GM12874 (cell line): Measurements from ENCODE around the gene AMPD2.

ENCODE experiments used
- TF ChIP-seq, protein P1 (sequence below): IDR thresholded peaks from 2 replicates; pipeline ENCODE4 v1.5.1; 2011; ENCODE audit warnings: low read depth, mild to moderate bottlenecking, control low read depth, low read length, moderate library complexity; ENCODE audit not compliant: insufficient read depth

Gene AMPD2

DNA sequence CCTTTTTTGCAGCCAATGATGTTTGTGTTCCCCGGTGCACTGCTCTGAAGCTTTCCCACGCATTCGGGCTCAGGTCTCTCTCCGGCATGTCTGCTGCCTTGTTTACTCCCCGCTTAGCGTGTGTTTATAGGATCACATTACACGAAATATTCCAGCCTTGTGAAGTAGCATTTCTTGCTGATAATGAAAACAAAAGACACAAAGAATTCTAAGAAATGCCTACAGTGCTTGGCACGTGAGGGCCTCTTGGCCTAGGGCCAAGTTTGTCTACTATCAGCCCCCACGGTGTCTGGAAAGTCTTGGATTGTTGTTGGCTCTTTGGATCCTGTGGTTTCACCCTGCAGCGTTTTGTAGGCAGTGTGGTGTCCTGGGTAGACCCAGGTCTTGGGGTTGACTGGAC lies 25.0 kb downstream of the AMPD2 start:
- TF ChIP-seq, protein P1, sequence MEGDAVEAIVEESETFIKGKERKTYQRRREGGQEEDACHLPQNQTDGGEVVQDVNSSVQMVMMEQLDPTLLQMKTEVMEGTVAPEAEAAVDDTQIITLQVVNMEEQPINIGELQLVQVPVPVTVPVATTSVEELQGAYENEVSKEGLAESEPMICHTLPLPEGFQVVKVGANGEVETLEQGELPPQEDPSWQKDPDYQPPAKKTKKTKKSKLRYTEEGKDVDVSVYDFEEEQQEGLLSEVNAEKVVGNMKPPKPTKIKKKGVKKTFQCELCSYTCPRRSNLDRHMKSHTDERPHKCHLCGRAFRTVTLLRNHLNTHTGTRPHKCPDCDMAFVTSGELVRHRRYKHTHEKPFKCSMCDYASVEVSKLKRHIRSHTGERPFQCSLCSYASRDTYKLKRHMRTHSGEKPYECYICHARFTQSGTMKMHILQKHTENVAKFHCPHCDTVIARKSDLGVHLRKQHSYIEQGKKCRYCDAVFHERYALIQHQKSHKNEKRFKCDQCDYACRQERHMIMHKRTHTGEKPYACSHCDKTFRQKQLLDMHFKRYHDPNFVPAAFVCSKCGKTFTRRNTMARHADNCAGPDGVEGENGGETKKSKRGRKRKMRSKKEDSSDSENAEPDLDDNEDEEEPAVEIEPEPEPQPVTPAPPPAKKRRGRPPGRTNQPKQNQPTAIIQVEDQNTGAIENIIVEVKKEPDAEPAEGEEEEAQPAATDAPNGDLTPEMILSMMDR: no peak

DNA sequence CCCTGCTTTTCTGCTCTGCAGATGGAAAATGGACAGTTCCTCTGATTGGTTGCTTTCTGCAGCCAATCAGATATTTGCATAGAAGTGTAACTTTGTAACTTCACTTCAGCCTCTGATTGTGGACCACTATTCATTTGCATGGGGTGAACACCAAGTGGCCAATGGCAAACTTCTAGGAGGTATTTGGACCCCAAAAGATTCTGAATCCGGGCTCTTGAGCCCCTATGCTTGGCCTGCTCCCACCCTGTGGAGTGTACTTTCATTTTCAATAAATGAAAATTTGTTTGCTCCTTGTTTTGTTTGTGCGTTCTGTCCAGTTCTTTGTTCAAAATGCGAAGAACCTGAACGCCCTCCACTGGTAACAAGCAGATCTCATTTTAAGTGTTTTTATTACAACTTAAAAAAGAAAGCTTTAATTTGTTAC lies 29.9 kb downstream of the AMPD2 start:
- TF ChIP-seq, protein P1: no peak

DNA sequence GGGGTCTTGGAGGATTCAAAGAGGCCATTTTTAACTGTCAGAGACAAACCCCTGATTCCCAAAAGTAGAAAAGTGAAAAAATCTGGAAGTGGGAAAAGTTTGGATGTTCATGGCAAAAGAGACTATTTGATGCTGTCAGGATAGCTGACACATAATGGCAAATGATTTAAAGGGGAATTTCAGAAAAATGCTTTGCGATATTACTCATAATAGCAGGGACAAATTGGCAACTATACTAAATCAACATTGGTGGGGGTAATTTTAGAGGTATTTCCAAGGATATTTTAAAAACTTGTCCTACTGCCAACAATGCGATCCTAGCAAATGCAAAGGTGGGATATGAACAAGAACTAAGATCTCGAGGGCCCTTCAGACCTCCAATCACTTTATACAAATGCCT lies 31.0 kb downstream of the AMPD2 start:
- TF ChIP-seq, protein P1: no peak

DNA sequence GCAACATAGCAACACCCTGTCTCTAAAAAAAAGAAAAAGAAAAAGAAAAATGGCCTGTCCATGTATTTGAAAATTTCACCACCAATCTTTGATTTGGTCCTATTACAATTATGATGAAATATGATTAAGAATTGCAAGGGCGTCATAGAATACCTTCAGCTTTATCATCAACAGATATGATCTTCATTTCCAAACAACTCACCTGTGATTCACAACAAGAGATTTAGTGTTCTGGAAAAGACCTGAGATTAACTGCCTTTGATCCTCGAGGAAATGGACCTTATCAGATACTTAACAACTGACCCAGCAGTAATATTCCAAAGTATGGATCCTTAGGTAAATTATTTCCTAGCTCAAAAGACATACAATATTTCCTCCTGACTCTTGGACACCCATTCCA lies 32.8 kb downstream of the AMPD2 start:
- TF ChIP-seq, protein P1: no peak

DNA sequence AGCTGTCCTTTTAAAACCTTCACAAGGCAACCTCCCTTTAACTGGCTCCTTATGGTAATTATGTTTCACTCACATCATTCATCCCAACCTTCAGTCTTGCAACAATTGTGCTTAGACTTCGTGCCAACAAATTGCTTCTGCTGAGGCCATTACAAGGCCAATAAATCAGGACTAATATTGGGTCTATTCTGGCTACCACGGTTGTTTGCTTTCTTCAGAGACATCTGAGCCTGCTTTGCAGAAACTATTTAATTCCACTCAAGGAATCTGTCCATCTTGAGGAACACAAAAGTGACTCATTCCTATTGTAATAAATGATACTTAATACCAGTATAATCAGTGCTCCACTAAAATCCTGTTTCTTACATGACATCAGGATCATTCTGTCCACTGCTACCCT lies 33.7 kb downstream of the AMPD2 start:
- TF ChIP-seq, protein P1: no peak

DNA sequence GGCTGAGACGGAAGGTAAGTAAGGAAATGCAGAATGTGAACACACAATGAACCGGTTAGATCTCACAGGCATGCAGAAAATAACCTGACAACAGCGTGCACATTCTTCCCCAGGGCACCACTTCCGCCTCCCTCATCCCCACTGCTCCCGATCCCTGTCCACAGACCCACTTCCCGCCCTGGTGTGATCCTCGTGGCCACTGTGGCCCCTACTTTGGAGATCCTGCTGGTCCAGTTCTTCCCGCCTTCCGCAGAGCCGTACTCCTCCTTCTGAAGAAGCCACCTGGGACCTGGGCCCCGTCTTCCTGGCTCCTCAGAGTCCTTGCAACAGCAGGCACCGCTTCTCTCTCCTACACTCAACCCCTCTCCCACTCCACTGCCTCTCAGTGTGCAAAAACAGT lies 34.9 kb downstream of the AMPD2 start:
- TF ChIP-seq, protein P1: no peak

DNA sequence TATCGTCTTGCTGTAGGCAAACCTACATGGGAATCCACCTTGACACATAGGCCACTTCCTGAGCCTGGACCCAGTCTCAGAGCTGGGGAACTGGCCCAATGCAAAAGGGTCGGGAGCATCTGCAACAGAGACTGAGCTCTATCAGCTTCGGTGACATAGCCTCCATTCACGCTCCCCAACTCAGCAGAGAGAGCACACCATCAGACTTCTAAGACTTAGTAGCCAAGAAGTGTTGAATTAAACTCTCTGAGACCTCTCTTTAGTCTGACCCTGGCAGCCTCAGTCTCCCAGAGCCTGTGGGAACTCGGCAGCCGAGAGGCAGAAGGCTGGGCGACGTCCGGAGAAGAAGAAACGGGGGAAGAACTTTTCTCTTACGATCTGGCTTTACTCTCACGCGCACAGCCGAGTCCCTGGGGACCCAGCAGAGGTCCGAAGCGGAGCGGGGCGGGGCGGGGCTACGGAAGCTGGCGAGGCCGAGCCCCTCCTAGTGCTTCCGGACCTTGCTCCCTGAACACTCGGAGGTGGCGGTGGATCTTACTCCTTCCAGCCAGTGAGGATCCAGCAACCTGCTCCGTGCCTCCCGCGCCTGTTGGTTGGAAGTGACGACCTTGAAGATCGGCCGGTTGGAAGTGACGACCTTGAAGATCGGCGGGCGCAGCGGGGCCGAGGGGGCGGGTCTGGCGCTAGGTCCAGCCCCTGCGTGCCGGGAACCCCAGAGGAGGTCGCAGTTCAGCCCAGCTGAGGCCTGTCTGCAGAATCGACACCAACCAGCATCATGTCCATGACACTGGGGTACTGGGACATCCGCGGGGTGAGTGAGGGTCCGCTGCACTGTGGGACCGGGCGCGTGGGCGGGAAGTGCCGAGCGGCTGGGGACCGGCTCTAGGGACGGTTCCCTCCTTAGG lies 36.2 kb downstream of the AMPD2 start, which contains the start of gene GSTM4:
Gene GSTM4 (plus strand): TSS at position 485 of the 905 bp plus-strand sequence. CDS start 291 bp downstream, at position 776.
- TF ChIP-seq, protein P1: peak; percentile 25; the same call in 1 of the 2 replicates
